DND-41 (cell line): ENCODE results near the gene POC1B.

Experiments used
- ATAC-seq: fragments of 200-7000 bp; cut with Tn5 transposase; 3 replicates; pipeline ENCODE4 v1.9.1; 2021; ENCODE audit warnings: low read depth; ENCODE audit not compliant: insufficient read depth
- DNase-seq: peaks from one replicate; pipeline ENCODE4 v3.0.0-alpha.2; 2020
- H2AFZ ChIP-seq: 2 replicates; pipeline ENCODE4 v1.6.0; 2012; ENCODE audit warnings: low read depth, low read length
- H3K27ac ChIP-seq: 2 replicates; pipeline ENCODE4 v1.5.1; 2012; ENCODE audit warnings: low read length, inconsistent platforms
- H3K27me3 ChIP-seq: fragments of 200-600 bp; sonication (generic); 2 replicates; pipeline ENCODE4 v1.6.0; 2012; ENCODE audit warnings: low read length, mild to moderate bottlenecking, inconsistent platforms; ENCODE audit not compliant: insufficient read depth, poor library complexity
- H3K36me3 ChIP-seq: 2 replicates; pipeline ENCODE4 v1.5.1; 2012; ENCODE audit warnings: low read length, inconsistent platforms; ENCODE audit not compliant: insufficient read depth
- H3K4me1 ChIP-seq: 2 replicates; pipeline ENCODE4 v1.5.1; 2012; ENCODE audit warnings: mild to moderate bottlenecking, low read length; ENCODE audit not compliant: insufficient read depth
- H3K4me2 ChIP-seq: 2 replicates; pipeline ENCODE4 v1.6.0; 2012; ENCODE audit warnings: mild to moderate bottlenecking, moderate library complexity, low read length, inconsistent platforms; ENCODE audit not compliant: insufficient read depth
- H3K4me3 ChIP-seq, 2 experiments: fragments of 200-600 bp in 1 of 2; shearing (Covaris generic) in 1 of 2; 2 replicates each; pipeline ENCODE4 v1.5.1; 2012 to 2016; ENCODE audit warnings: inconsistent platforms in 2 of 2, low read length in 2 of 2, mild to moderate bottlenecking in 2 of 2, low read depth in 1 of 2, moderate library complexity in 1 of 2
- H3K79me2 ChIP-seq: 2 replicates; pipeline ENCODE4 v1.6.0; 2012; ENCODE audit warnings: low read length, inconsistent platforms; ENCODE audit not compliant: insufficient read depth
- H3K9ac ChIP-seq: 2 replicates; pipeline ENCODE4 v1.6.0; 2012; ENCODE audit warnings: low read depth, mild to moderate bottlenecking, inconsistent platforms, low read length, moderate library complexity
- H3K9me3 ChIP-seq: 2 replicates; pipeline ENCODE4 v1.5.1; 2012; ENCODE audit warnings: low read length, moderate library complexity, mild to moderate bottlenecking, inconsistent platforms; ENCODE audit not compliant: insufficient read depth, severe bottlenecking
- H4K20me1 ChIP-seq: 2 replicates; pipeline ENCODE4 v1.6.0; 2012; ENCODE audit warnings: low read length; ENCODE audit not compliant: insufficient read depth
- EZH2 ChIP-seq: IDR thresholded peaks from 3 replicates; pipeline ENCODE4 v1.6.1; 2012; ENCODE audit warnings: borderline replicate concordance, low read depth, mild to moderate bottlenecking, moderate library complexity, low read length, inconsistent platforms; ENCODE audit not compliant: severe bottlenecking
- TF ChIP-seq, protein P1 (sequence below): IDR thresholded peaks from 2 replicates; pipeline ENCODE4 v1.5.1; 2012; ENCODE audit warnings: borderline replicate concordance, low read length, moderate library complexity, mild to moderate bottlenecking; ENCODE audit not compliant: poor library complexity, severe bottlenecking; ENCODE audit errors: extremely low read depth

POC1B gene

GRCh38 chr12:89437231-89437630 is 88.6 kb downstream of the POC1B start:
- Histone ChIP-seq H4K20me1 (no peaks in the 10 kb centered on the region), H2AFZ (no peak overlapping the region), H3K79me2 (no peaks in the 10 kb centered on the region), H3K4me3 (no peak overlapping the region), H3K27me3 (no peaks in the 10 kb centered on the region), H3K9ac (no peak overlapping the region), H3K36me3 (peaks cover 11% of the 10 kb centered on the region), H3K9me3 (no peaks in the 10 kb centered on the region), H3K4me1 (no peaks in the 10 kb centered on the region), H3K4me2 (no peak overlapping the region), H3K27ac (no peak overlapping the region)
- no peak for DNase-seq
- TF ChIP-seq, protein P1, sequence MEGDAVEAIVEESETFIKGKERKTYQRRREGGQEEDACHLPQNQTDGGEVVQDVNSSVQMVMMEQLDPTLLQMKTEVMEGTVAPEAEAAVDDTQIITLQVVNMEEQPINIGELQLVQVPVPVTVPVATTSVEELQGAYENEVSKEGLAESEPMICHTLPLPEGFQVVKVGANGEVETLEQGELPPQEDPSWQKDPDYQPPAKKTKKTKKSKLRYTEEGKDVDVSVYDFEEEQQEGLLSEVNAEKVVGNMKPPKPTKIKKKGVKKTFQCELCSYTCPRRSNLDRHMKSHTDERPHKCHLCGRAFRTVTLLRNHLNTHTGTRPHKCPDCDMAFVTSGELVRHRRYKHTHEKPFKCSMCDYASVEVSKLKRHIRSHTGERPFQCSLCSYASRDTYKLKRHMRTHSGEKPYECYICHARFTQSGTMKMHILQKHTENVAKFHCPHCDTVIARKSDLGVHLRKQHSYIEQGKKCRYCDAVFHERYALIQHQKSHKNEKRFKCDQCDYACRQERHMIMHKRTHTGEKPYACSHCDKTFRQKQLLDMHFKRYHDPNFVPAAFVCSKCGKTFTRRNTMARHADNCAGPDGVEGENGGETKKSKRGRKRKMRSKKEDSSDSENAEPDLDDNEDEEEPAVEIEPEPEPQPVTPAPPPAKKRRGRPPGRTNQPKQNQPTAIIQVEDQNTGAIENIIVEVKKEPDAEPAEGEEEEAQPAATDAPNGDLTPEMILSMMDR: no peak
- TF ChIP-seq EZH2: no peak
- no peak for ATAC-seq

GRCh38 chr12:89436062-89436461 is 89.8 kb downstream of the POC1B start:
- no peak overlapping the region for H3K4me3 ChIP-seq
- no peak overlapping the region for H3K4me2 ChIP-seq
- no peaks in the 10 kb centered on the region for H3K27me3 ChIP-seq
- ATAC-seq (no peak), DNase-seq (no peak)
- H3K27ac ChIP-seq: no peak overlapping the region
- no peak overlapping the region for H2AFZ ChIP-seq
- H3K9me3 ChIP-seq: no peaks in the 10 kb centered on the region
- no peaks in the 10 kb centered on the region for H3K79me2 ChIP-seq
- no peaks in the 10 kb centered on the region for H3K4me1 ChIP-seq
- TF ChIP-seq EZH2: no peak
- TF ChIP-seq, protein P1: no peak
- no peaks in the 10 kb centered on the region for H4K20me1 ChIP-seq
- H3K36me3 ChIP-seq: peaks cover 11% of the 10 kb centered on the region
- no peak overlapping the region for H3K9ac ChIP-seq

- H3K79me2 ChIP-seq: no peaks in the 10 kb centered on the region
- H3K4me1 ChIP-seq: no peaks in the 10 kb centered on the region
- no peaks in the 10 kb centered on the region for H3K36me3 ChIP-seq
- no peak for DNase-seq
- H3K27me3 ChIP-seq: no peaks in the 10 kb centered on the region
- no peak overlapping the region for H3K4me3 ChIP-seq
- no peak for ATAC-seq
- no peaks in the 10 kb centered on the region for H3K9me3 ChIP-seq
- H3K9ac ChIP-seq: no peak overlapping the region
- no peak overlapping the region for H3K4me2 ChIP-seq
- TF ChIP-seq, protein P1: no peak
- no peak for TF ChIP-seq EZH2
- no peak overlapping the region for H2AFZ ChIP-seq
- no peak overlapping the region for H3K27ac ChIP-seq
- no peaks in the 10 kb centered on the region for H4K20me1 ChIP-seq
Measured at GRCh38 chr12:89433634-89434033, 92.2 kb downstream of the POC1B start.

- no peak overlapping the region for H3K4me3 ChIP-seq
- H2AFZ ChIP-seq: no peak overlapping the region
- H3K27me3 ChIP-seq: no peaks in the 10 kb centered on the region
- H3K27ac ChIP-seq: no peak overlapping the region
- H3K4me1 ChIP-seq: peaks cover 10% of the 10 kb centered on the region
- H3K9ac ChIP-seq: no peak overlapping the region
- ATAC-seq (no peak), DNase-seq (no peak)
- no peaks in the 10 kb centered on the region for H3K79me2 ChIP-seq
- H4K20me1 ChIP-seq: no peaks in the 10 kb centered on the region
- no peaks in the 10 kb centered on the region for H3K36me3 ChIP-seq
- TF ChIP-seq, protein P1: no peak
- no peak for TF ChIP-seq EZH2
- no peak overlapping the region for H3K4me2 ChIP-seq
- no peaks in the 10 kb centered on the region for H3K9me3 ChIP-seq
Measured at GRCh38 chr12:89432396-89432795, 93.5 kb downstream of the POC1B start.
